ENCODE results near the gene SLC25A1.

GRCh38 chr22:19136915-19137314, 41.6 kb downstream of the SLC25A1 start:
- TF ChIP-seq POLR2A (IDR thresholded peaks at IDR 0.05), result no peak
- TF ChIP-seq CTCF (IDR thresholded peaks at IDR 0.05), result no peak
